Peyer's patch (tissue), 4 donors: Measurements from ENCODE around the gene RORC. TPM values are rescaled to one million over a fixed set of nuclear protein-coding genes. Genes with fewer than 3 reads are reported as not detected.

ENCODE experiments used
- DNase-seq, 3 donors: peaks; one replicate each; pipeline ENCODE4 v3.0.0-alpha.2; 2017 to 2019
- H3K27ac ChIP-seq, 4 donors: fragments of 200-600 bp; sonication (generic); one replicate each; pipeline ENCODE4 v1.5.1; 2016 to 2019
- H3K27me3 ChIP-seq, 2 donors: fragments of 200-600 bp; sonication (generic); one replicate each; pipeline ENCODE4 v1.5.1; 2019
- H3K36me3 ChIP-seq, 3 donors: fragments of 200-600 bp; sonication (generic); one replicate each; pipeline ENCODE4 v1.5.1; 2016 to 2019
- H3K4me1 ChIP-seq, 4 donors: fragments of 200-600 bp; sonication (generic); one replicate each; pipeline ENCODE4 v1.5.1; 2016 to 2019
- H3K4me3 ChIP-seq, 4 donors: fragments of 200-600 bp; sonication (generic); 1 replicate in 3 of 4; 2 replicates in 1 of 4; pipeline ENCODE4 v1.5.1; 2016 to 2019; ENCODE audit warnings: mild to moderate bottlenecking in 1 of 4
- H3K9me3 ChIP-seq, 4 donors: fragments of 200-600 bp; sonication (generic); one replicate each; pipeline ENCODE4 v1.5.1; 2016 to 2019; ENCODE audit warnings: mild to moderate bottlenecking in 1 of 4
- CTCF ChIP-seq, 6 experiments: fragments of 450-650 bp in 4 of 6; fragments of 200-600 bp in 2 of 6; sonication (generic) in 1 of 6; IDR thresholded peaks; one replicate each; pipeline ENCODE4 v1.5.1; 2017 to 2019; ENCODE audit warnings: antibody characterized with exemption in 6 of 6, mild to moderate bottlenecking in 3 of 6, moderate library complexity in 1 of 6
- POLR2A ChIP-seq, 2 donors: fragments of 450-650 bp; IDR thresholded peaks; one replicate each; pipeline ENCODE4 v1.5.1; 2017; ENCODE audit warnings: antibody characterized with exemption in 2 of 2, mild to moderate bottlenecking in 2 of 2, moderate library complexity in 2 of 2
- total RNA-seq, 4 donors: library from RNA; depleted of rRNA; stranded (reverse); fragments of >200 nt; gene quantifications; one replicate each; pipeline ENCODE4 v1.1.0, GENCODE V29; 2016

RORC gene
- total RNA-seq, 4 donors from 2014 or later = 10.7 to 70.1 (median 46.0) TPM

- H3K27ac ChIP-seq = no peak overlapping the region
- TF ChIP-seq CTCF (IDR thresholded peaks at IDR 0.05) (no peak), POLR2A (IDR thresholded peaks at IDR 0.05) (no peak)
- no peaks in the 10 kb centered on the region for H3K9me3 ChIP-seq
- no peaks in the 10 kb centered on the region for H3K27me3 ChIP-seq
- DNase-seq = no peak
- H3K36me3 ChIP-seq = no peaks in the 10 kb centered on the region
- H3K4me3 ChIP-seq = no peak overlapping the region
- H3K4me1 ChIP-seq = no peaks in the 10 kb centered on the region
These were observed 36.3 kb upstream of the RORC start for GRCh38 chr1:151867765-151868411.

GRCh38 chr1:151867321-151867720, 35.7 kb upstream of the RORC start:
- H3K4me1 ChIP-seq = no peaks in the 10 kb centered on the region
- no peaks in the 10 kb centered on the region for H3K36me3 ChIP-seq
- H3K4me3 ChIP-seq = no peak overlapping the region
- H3K27ac ChIP-seq = no peak overlapping the region
- H3K9me3 ChIP-seq = no peaks in the 10 kb centered on the region
- TF ChIP-seq CTCF (IDR thresholded peaks at IDR 0.05) (no peak), POLR2A (IDR thresholded peaks at IDR 0.05) (no peak)
- H3K27me3 ChIP-seq = no peaks in the 10 kb centered on the region
- DNase-seq = no peak

GRCh38 chr1:151864411-151864810, 32.8 kb upstream of the RORC start:
- no peak for TF ChIP-seq CTCF (IDR thresholded peaks at IDR 0.05)
- TF ChIP-seq POLR2A (IDR thresholded peaks at IDR 0.05) = no peak
- DNase-seq = no peak
- Histone ChIP-seq H3K9me3 (no peaks in the 10 kb centered on the region), H3K36me3 (no peaks in the 10 kb centered on the region), H3K4me1 (no peaks in the 10 kb centered on the region), H3K4me3 (no peak overlapping the region), H3K27me3 (no peaks in the 10 kb centered on the region), H3K27ac (no peak overlapping the region)

- TF ChIP-seq POLR2A (IDR thresholded peaks at IDR 0.05) (no peak), CTCF (IDR thresholded peaks at IDR 0.05) (no peak)
- no peak for DNase-seq
- H3K27me3 ChIP-seq = no peaks in the 10 kb centered on the region
These were observed 31.0 kb upstream of the RORC start for GRCh38 chr1:151862604-151863003.

GRCh38 chr1:151860504-151861187, 29.0 kb upstream of the RORC start:
- no peak for DNase-seq
- no peaks in the 10 kb centered on the region for H3K9me3 ChIP-seq
- H3K27ac ChIP-seq = no peak overlapping the region
- no peaks in the 10 kb centered on the region for H3K4me1 ChIP-seq
- no peaks in the 10 kb centered on the region for H3K36me3 ChIP-seq
- no peak overlapping the region for H3K4me3 ChIP-seq
- TF ChIP-seq CTCF (IDR thresholded peaks at IDR 0.05) = no peak
- TF ChIP-seq POLR2A (IDR thresholded peaks at IDR 0.05) = no peak
- no peaks in the 10 kb centered on the region for H3K27me3 ChIP-seq

More at GRCh38 chr1:151862604-151863003, 31.0 kb upstream of the RORC start:
- Histone ChIP-seq H3K27ac (no peak overlapping the region), H3K9me3 (no peaks in the 10 kb centered on the region), H3K4me1 (no peaks in the 10 kb centered on the region), H3K4me3 (no peak overlapping the region), H3K36me3 (no peaks in the 10 kb centered on the region)
